GM18502 (cell line): Measurements from ENCODE around the gene FASTKD2.
A peak's percentile ranks its signal among the peaks of the same experiment; 100 is the strongest.
"Not testable (repeated sequence)": the region's sequence is repeated elsewhere in the genome, so short reads cannot be mapped to it uniquely, and the experiment has no call there.

Source experiments
- ATAC-seq: cut with Tn5 transposase; IDR thresholded peaks from one replicate; pipeline ENCODE4 v1.9.1; 2021; ENCODE audit warnings: mild to moderate bottlenecking; ENCODE audit not compliant: unreplicated experiment, poor library complexity

The FASTKD2 gene

GRCh38 chr2:206784559-206785353 is 19.4 kb downstream of the FASTKD2 start:
- no peak for ATAC-seq

- ATAC-seq, result no peak
Observed at GRCh38 chr2:206790311-206790935, 25.0 kb downstream of the FASTKD2 start.

- no peak for ATAC-seq
Observed at GRCh38 chr2:206792645-206793044, 27.2 kb downstream of the FASTKD2 start.

- ATAC-seq, result no peak
Observed at GRCh38 chr2:206797376-206797775, 32.0 kb downstream of the FASTKD2 start.

GRCh38 chr2:206798000-206798399 is 32.6 kb downstream of the FASTKD2 start:
- ATAC-seq, result peak; percentile 68

- no peak for ATAC-seq
Observed at GRCh38 chr2:206799083-206799482, 33.7 kb downstream of the FASTKD2 start.

- ATAC-seq, result peak; percentile 72
Observed at GRCh38 chr2:206800506-206801417, 35.4 kb downstream of the FASTKD2 start.

GRCh38 chr2:206801418-206802189 is 36.2 kb downstream of the FASTKD2 start:
- no peak for ATAC-seq

- ATAC-seq, result no peak
Observed at GRCh38 chr2:206802654-206803514, 37.5 kb downstream of the FASTKD2 start.

- no peak for ATAC-seq
Observed at GRCh38 chr2:206804326-206804725, 38.9 kb downstream of the FASTKD2 start.

GRCh38 chr2:206805887-206806607 is 40.6 kb downstream of the FASTKD2 start:
- no peak for ATAC-seq

- not testable (repeated sequence) for ATAC-seq
Observed at GRCh38 chr2:206807624-206808023, 42.2 kb downstream of the FASTKD2 start.

- ATAC-seq, result not testable (repeated sequence)
Observed at GRCh38 chr2:206812471-206812870, 47.1 kb downstream of the FASTKD2 start.

- no peak for ATAC-seq
Observed at GRCh38 chr2:206814498-206814897, 49.1 kb downstream of the FASTKD2 start.

GRCh38 chr2:206820807-206821206 is 55.4 kb downstream of the FASTKD2 start:
- no peak for ATAC-seq

- no peak for ATAC-seq
Observed at GRCh38 chr2:206823178-206823577, 57.8 kb downstream of the FASTKD2 start.

- ATAC-seq, result no peak
Observed at GRCh38 chr2:206824087-206824618, 58.7 kb downstream of the FASTKD2 start.

GRCh38 chr2:206824993-206825392 is 59.6 kb downstream of the FASTKD2 start:
- no peak for ATAC-seq
